ENCODE results near the gene EFCAB8.

The EFCAB8 gene

DNA sequence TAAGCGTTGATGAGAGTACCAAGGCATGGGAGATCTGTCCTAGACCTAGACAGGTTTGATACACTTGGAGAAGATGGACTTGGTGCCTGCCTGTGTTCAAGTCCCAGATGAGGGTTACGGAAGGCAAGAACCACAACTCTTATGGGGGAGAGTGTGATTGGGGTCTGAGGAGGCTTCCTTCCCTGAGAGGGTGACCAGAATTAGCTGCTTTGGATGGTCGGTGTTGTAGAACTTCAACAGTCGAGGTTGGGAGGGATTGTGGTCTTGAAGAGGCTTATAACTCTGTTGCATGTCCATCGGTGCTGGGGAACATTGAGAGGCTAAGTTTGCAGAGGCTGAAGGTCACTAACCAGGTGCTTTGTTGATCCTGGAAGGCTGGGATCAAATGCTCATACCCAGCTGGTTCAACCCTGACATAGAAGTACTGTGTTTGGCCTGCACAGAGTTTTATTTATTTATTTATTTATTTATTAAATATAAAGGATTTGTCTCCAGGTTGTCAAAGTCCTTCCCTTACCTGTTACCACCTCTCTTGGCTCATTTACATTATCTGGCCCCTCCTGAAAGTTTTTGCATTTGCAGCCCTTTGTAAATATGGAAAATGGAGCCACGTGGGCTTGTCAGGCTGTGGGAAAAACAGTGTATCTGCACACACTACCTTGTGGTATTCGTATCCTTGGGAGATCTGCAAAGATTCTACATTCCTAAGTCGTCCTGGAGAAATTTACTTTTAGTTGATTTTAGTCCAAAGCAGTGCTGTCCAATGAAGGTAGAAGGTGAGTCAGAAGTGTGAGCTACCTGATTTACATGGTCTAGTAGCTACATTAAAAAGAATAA is 15.8 kb upstream of the EFCAB8 start:
- DNase-seq = no peak

DNA sequence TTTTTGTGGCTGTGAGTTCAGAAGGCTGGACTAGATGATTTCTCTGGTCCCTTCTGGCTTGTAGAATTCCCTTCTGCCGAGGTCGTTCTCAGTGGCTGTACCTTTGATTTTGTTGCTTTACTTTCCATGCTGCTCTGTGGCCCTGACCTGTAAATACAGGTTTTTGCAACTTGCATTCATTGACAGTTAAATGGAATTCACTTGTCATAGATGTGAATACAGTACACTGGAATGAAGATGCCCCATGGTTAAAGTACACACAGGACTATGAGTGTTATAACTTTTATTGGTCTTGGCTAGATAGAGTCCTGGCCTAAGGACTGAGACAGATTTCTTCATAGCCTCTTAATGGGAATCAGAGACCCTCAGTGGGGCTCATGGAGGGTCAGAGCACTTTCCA is 12.9 kb upstream of the EFCAB8 start:
- DNase-seq = no peak

DNA sequence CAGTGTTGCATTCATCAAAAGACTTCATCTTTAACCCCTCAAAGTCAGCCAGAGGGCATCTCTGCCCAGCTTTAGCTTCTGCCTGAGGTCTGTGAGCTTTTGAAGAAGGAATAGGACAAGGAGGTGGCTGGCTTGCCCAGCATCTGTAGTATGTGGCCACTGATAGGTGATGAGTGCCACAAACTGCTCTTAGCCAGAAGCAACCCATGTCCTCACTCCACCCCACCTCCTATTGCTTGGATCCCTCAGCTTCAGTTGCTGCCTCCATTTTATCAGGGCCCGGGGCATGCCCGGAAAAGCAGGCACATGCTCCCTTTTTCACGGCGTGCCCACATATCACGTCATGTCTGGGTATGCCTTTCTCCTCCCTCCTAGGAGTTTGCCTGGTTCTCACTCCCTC is 11.9 kb upstream of the EFCAB8 start:
- no peak for DNase-seq

DNA sequence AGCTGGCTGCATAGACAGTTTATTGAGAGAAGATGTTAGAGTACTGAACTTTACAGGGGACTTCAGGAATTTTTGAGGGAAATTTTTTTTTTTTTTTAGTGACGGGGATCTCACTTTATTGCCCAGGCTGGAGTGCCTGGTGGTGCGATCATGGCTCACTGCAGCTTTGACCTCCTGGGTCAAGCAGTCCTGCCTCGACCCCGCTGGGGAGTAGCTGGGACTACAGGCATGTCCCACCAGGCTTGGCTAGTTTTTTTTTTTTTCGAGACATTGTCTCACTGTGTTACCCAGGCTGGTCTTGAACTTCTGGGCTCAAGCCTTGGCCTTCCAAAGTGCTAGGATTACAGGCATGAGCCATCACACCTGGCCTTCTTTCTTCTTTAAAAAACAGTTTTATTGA is 10.8 kb upstream of the EFCAB8 start:
- DNase-seq = no peak

DNA sequence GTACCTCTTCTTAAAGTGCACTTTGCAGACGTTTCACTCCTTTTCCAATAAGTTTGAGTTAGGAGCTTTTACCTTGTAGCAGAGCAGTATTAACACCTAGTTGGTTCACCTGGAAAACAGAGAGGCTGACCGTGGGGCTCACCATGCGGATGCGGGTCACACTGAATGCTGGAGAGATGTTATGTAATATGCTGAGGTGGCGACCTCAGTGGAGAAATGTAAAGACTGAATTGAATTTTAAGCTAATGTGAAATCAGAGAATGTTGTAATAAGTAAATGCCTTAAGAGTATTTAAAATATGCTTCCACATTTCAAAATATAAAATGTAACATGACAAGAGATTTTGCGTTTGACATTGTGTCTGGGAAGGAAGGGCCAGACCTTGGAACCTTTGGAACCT is 9.9 kb upstream of the EFCAB8 start:
- DNase-seq = no peak

DNA sequence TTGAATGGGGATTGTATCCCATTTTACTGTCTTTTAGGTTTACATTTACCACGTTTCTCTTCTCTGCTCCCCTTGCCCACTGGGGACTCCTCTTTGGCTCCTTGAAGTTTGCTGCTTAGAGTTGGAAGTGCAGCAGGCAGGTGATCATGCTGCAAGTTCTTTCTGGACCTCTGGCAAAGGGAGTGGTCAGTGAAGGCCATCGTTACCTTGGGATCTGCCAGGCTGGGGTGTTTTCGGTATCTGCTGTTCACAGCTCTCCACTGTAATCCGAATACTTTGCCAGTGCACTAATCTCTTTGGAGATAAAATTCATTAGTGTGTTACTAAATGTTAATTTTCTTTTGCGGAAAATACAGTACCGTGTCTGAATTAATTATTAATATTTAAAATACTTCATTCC is 9.1 kb upstream of the EFCAB8 start:
- DNase-seq = no peak

DNA sequence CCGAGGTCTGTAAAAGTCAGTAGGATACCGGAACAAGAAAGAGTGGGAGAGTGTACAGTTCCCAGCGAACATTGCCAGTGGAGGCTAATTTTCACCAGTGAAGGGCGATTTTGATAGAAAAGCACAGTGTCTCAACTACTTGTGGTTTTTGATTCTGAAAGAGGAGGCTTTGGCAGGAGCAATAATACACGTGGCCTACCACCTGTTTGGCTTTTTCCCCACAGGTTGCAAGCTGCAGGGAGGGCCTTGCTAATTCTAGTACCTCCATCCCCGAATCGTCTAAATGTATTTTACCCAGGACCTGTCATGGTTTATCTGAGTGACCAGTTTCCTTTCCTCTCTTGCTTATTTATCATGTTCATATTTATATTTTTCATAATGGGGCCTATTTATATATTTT is 3.3 kb upstream of the EFCAB8 start:
- no peak for DNase-seq

DNA sequence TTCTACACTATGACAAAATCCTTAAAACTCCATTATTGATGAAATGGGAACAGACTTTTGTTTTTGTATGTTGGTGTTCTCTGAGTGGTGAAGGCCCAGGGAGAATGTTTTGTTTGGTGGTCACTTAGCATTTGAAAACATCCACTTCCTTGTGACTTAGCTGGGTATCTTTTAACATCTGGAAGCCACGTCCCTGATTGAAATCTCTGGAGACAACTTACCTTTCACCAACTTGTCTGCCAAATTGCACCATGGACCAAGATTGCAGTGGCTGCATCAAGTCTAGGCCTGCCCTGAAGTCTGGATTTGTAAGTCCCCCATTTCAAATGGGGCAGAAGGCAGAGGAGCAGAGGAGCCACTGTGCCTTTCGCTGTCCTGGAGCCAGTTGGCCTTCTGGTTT is 534 bp upstream of the EFCAB8 start:
- DNase-seq = no peak

DNA sequence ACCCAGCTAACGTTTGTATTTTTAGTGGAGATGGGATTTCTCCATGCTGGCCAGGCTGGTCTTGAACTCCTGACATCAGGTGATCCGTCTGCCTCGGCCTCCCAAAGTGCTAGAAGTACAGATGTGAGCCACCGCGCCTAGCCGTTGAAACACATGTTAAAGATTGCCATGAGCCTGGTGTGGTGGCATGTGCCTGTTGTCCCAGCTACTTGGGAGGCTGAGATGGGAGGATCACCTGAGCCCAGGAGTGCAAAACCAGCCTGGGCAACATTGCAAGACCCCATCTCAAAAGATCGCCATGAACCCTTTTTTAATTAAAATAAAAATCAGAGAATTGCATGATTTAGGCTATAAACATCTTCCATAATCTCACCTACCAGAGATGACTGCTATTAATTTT is 2.7 kb downstream of the EFCAB8 start:
- DNase-seq = no peak

DNA sequence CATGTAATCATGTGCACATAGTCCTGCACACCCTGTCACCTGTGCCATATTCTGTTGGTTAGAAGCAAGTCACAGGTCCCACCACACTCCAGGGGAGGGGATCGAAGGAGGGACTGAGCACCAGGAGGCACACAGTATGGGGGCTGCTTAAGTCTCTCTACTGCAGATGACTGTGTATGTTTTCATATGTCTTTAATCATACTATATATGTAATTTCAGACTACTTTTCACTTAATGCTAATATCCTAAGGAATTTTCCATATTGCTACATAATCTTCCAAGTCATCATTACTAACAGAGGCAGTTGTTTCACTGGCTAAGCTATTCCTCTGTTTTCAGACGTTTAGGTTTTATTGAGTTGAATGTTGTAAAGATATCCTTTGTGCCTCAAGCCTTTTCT is 10.8 kb downstream of the EFCAB8 start:
- no peak for DNase-seq

DNA sequence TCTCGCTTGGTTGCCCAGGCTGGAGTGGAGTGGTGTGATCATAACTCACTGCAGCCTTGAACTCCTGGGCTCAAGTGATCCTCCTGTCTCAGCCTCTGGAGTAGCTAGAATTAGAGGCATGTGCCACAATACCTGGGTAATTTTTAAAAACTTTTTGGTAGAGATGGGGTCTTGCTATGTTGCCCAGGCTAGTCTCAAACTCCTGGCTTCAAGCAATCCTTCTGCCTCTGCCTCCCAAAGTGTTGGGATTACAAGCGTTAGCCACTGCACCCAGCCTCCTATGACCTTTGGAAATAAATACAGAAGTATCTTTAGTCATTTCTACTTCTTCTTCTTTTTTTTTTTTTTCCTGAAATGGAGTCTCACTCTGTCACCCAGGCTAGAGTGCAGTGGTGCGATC is 11.8 kb downstream of the EFCAB8 start:
- peak; percentile 33 to 69 (median 60) for DNase-seq

DNA sequence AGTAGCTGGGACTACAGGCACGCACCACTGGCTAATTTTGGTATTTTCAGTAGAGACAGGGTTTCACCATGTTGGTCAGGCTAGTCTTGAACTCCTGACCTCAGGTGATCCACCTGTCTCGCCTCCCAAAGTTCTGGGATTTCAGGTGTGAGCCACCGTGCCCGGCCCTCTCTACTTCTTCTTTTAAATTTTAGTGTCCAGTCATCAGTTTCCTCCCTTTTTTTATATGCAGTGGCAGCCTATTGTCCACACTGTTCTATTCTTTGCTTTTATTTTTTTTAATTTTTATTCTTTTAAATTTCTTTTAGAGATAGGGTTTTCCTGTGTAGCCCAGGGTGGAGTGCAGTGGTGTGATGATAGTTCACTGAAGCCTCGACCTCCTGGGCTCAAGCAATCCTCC is 12.3 kb downstream of the EFCAB8 start:
- DNase-seq = no peak

DNA sequence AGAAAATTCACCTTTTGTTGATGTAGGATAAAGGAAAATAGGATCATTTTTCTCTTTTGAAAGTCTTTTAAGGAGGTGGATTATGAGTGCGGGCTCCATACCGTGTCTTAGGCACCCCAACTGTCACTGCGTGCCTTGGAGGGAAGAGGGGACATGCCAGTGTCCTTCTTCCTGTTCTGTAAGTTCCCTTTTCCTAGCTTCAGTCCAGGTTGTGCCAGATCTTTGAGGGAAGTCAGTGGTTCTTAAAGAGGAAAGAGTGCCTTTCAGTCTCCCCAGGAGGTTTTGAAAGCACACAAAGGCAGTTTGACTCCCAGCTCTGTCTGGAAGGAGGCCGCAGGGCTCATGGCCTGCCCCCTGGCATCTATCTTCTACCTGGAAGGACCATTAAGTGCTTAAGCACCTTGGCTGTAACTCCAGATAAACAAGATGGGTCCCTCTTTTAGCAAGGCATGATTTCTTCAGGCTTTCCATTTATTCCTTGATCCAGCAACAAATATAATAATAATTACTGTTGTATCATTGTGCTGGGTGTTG is 13.0 kb downstream of the EFCAB8 start:
- DNase-seq = peak; percentile 65 to 88 (median 81)

DNA sequence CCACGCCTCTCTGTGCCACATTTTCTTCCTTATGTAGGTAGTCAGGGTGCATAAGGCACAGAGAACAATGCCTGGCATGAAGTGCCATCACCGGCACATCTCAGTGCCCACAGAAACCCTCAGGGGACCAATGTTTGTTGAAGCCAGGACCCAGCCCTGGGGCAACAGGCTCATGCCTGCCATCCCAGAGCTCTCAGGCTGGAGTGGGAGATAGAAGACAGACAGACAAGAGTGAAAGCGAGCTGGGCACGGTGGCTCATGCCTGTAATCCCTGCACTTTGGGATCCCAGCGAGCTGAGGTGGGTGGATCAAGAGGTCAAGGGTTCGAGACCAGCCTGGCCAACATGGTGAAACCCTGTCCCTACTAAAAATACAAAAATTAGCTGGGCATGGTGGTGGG is 13.5 kb downstream of the EFCAB8 start:
- DNase-seq = no peak

DNA sequence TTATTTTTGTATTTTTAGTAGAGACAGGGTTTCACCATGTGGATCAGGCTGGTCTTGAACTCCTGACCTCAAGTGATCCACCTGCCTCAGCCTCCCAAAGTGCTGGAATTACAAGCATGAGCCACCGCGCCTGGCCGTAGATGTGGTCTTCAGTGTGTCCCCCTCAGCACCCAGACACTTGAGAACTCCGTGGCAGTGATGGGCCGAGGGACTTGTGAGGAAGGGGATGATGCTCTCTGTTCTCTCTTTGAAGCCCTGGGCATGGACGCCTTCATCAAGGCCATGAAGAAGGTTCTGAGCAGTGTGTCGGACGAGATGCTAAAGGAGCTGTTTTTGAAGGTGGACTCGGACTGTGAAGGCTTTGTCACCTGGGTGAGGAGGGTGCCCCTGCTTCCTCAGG is 16.9 kb downstream of the EFCAB8 start:
- no peak for DNase-seq

DNA sequence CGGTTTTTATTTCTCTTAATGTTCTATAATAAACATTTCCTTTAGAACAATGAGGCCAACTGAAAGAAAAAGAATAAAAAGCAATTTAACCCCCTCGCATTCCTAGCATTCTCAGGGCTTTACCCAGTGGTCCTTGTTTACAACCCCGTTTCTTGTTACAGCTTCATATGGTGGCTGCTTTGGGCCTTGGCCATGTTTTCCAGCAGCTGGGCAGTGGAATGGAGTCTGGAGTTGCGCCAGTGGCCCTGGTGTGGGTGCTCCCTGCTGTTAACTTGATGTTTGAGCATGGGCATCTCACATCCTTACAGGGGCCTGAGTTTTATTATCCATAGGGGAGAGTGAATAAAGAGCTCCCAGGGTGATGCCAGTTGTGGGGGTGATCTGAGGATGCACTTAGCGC is 18.8 kb downstream of the EFCAB8 start:
- DNase-seq = no peak

DNA sequence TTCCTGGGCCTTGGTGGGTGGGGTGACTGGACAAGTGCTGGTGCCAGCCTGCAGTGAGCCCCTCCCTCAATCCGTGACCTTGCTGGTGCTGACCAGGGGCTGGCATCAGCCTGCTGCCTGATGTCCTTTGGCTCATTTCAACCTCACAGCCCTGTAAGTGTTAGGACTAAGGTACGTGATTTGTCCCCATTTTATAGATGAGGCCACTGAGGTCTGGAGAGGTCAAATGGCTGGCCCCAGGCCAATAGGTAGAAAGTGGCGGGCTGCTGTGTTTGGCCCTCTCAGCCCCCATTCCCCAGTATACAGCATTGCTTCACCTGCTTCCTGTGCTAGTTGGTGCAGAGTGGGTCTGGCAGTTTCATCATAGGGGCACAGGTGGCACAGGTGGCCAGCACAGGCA is 20.1 kb downstream of the EFCAB8 start:
- no peak for DNase-seq

DNA sequence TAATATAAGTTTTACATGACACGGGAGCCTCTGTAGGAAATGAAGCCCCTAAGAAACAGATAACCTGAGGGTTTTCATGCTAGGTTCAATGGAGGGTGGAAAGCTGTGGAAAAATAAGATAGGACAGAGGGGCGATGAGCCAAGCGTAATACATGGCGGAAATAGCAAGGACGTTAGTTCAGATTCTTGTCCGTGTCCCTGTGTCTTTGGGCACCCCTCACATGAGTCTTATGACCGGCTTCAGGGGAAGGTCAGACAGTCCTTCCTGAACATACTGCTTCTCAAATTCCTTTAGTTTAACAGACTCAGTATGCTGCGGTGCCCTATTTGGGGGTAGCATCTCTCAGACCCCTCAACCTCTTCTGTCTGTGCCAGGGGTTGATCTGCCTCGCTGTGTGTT is 20.8 kb downstream of the EFCAB8 start:
- DNase-seq = no peak

DNA sequence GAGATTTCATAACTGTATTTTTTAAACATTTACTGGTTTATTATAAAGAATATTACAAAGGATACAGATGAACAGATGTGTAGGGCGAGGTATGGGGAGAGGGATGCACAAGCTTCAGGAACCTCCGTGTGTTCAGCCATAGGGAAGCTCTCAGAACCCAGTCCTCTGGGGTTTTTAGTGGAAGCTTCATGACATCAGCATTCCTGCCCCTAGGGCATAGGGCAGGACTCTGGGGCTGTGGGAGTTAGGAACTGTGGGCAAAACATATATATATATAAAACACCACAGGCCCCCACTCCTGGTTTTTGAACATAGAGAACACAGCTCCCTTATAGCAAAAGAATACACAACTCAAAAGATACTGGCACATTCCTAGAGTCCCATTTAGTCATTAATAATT is 21.9 kb downstream of the EFCAB8 start:
- DNase-seq = no peak

DNA sequence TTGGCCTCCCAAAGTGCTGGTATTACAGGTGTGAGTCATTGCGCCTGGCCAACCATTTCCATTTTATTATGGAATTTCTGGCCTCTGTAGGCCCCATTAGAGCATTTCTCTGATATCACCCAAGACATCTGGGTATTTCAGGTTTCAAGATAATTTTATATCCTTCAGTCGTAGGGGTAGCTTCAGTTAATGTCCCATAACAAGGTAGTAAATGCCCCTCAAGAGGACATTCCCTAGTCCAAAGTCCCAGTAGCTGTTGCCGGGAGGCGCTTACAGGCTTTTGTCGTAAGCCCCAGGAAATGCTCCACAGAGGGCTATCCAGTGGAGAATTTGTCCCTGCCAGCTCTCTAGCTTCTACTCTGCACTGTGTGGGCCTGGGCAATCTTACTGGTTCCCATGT is 24.4 kb downstream of the EFCAB8 start:
- no peak for DNase-seq

DNA sequence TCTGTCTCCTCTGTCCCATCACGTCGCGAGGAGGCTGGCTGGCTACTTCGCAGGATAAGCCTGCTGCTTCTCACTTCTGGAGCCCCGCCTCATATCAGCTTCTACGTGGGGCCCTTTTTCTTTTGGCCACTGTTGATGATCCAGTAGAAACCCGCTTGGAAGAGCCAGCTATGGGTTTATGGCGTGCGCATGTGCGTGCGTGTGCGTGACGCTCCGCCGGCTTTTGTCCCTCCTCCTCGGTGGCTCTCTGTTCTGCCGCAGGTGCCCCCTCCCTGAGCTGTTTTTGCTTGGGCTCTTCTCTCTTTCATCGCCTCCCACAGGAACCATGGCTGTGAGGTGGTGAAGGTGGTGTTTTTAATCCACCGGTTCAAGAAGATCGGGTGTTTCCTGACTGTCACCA is 26.5 kb downstream of the EFCAB8 start:
- no peak for DNase-seq

DNA sequence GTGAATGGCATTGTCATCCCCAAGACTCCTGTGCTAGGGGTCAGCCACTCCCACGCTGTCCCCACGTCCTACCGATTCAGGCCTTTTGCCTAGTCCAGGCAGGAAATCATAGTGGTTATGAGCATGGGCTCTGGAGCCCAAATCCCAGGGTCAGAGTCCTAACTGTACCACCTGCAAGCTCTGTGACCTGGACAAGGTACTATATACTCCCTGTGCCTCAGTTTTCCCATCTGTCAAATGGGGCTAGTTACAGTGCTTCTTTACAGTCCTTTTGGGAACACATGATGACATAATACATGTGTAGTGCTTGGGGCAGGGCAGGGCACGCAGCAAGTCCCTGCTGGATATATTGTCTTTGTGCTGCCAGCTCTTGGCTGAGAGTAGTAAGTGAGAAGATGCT is 27.2 kb downstream of the EFCAB8 start:
- no peak for DNase-seq

DNA sequence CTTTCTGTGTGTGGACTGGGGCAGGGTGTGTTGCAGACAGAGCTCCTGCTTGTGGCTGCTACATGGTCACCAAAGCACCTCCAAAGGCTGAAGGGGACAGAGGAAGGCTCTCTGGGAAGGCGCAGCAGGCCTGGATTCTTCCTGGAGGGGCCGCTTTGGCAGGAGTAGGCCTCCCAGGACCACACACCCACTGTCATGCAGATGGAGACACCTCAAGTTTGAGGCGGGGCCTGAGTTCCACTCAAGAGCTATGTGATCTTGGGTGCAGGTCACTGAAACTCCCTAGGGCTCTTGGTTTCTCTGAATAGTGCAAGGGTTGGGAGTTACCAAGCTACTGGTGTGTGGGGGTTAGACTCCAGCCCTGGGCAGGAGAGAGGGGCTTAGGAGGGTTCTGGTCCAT is 27.9 kb downstream of the EFCAB8 start:
- DNase-seq = no peak

DNA sequence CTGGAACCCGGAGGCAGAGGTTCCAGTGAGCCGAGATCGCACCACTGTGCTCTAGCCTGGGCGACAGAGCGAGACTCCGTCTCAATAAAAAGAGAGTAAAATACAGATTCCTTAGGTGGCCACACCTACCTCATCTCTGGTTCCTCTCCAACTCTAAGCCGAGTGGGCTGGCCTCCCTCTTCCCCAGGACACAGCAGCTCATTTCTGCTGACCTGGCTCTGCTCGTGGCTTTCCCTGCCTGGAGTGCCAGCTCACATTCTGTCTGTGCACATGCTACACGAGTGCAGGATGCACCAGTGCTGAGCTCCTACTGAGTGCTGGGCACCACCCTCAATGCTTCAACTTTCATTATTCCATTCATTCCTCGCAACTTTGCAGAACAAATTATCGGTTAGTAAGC is 28.8 kb downstream of the EFCAB8 start:
- DNase-seq = peak in 3 of 4 experiments; percentile 6 to 30 (median 26)

DNA sequence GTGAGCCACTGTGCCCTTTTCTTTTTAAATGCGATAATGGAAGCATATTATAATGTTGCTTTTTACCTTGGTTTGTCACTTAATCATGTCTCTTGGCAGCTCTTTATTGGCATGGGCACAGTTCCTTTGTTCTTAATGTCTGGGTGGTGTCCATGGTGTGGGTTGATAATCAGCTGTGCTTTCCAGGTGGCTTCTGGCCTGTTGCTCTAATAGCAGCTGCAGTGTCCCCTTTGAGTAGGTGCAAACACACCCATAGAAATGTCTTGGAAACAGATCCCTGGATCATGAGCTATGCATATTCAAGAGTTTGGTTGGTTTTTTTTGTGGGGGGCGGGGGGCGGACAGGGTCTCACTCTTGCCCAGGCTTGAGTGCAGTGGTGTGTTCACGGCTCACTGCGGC is 29.9 kb downstream of the EFCAB8 start:
- no peak for DNase-seq

All from suppressor macrophage (primary cell).